SU-DHL-6 (cell line): ENCODE measurements around the gene AFF2.

ENCODE experiments used
- CTCF ChIP-seq: fragments of 200-600 bp; sonication (generic); IDR thresholded peaks from one replicate; pipeline ENCODE4 v1.5.1; 2017; ENCODE audit warnings: antibody characterized with exemption, mild to moderate bottlenecking, low read length, moderate library complexity; ENCODE audit not compliant: insufficient read depth, poor library complexity, severe bottlenecking
- EZH2phosphoT487 ChIP-seq: fragments of 200-600 bp; sonication (generic), shearing (Covaris generic); conservative IDR thresholded peaks from 2 replicates; pipeline ENCODE4 v1.6.1; 2018; ENCODE audit warnings: mild to moderate bottlenecking, antibody characterized with exemption, low read length, moderate library complexity, mixed read lengths

GRCh38 chrX:148976571-148977400, 476.4 kb downstream of the AFF2 start:
- TF ChIP-seq CTCF: no peak
- TF ChIP-seq EZH2phosphoT487: no peak
